ENCODE data around the gene SETD4. TPM values are rescaled to one million over a fixed set of nuclear protein-coding genes. Genes with fewer than 3 reads are reported as not detected.
A peak's percentile ranks its signal among the peaks of the same experiment; 100 is the strongest.

SETD4 gene
- total RNA-seq, 1 experiment from 2014 or later: 22.7 TPM

DNA sequence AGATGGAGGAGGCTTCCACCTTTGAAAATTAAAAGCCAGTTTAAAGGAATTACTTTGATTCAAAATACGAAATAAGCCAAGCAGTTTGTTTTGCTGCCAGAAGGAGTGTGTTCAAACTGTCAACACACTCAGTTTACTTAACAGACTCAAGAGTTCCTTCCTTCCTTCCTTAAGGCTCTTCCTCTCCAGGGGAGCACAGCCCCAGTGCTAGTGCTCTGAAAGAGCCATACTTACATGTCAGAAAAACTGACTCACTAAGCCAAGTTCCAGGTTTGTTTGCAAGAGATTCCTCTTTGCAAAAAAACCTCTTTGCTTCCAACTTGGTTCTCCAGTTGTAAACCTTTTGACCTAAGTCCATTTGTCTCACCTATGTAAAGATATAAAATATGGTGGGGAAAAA, 14.3 kb downstream of the SETD4 start:
- Histone ChIP-seq H3K9ac (ENCODE audit: low read length) (no peak overlapping the region), H3K4me3 (replicated peaks in 1 of 2; ENCODE audit: low read depth in 1 of 2, low read length in 2 of 2) (no peak overlapping the region), H2AFZ (ENCODE audit: low read depth, low read length, poor library complexity, severe bottlenecking) (no peak overlapping the region), H3K79me2 (ENCODE audit: insufficient read depth, low read length) (no peaks in the 10 kb centered on the region), H3K36me3 (ENCODE audit: control insufficient read depth in 1 of 2, insufficient read depth in 2 of 2, low read length in 2 of 2) (peaks cover 31 to 40% of the 10 kb centered on the region in 2 experiments; a peak in 3 of 4 replicates), H4K20me1 (ENCODE audit: insufficient read depth) (no peaks in the 10 kb centered on the region), H3K27me3 (ENCODE audit: insufficient read depth, low read length) (no peaks in the 10 kb centered on the region), H3K4me1 (ENCODE audit: control insufficient read depth in 1 of 2, insufficient read depth in 2 of 2, low read length in 2 of 2) (no peaks in the 10 kb centered on the region), H3K4me2 (ENCODE audit: low read length) (no peak overlapping the region), H3K27ac (ENCODE audit: low read depth, low read length) (no peak overlapping the region), H3K9me2 (ENCODE audit: insufficient read depth) (no peaks in the 10 kb centered on the region), H3K9me3 (ENCODE audit: control insufficient read depth in 1 of 2, insufficient read depth in 1 of 2, low read depth in 1 of 2, low read length in 2 of 2) (no peaks in the 10 kb centered on the region)
- intact Hi-C loops (cut with micrococcal nuclease): no loop called here
- BruUV-seq (replicated peaks): no TSS peak
- ChIA-PET RAD21 (ENCODE audit: low non-redundant PET in 1 of 2, low total read pairs in 2 of 2, uncharacterized antibody in 2 of 2, unreplicated experiment in 2 of 2) (interaction anchor here in 1 of 2 experiments (0.6 kb wide), 1 partner anchor 28 kb away, joined by 3 read pairs; no protein-coding TSS in a partner anchor), POLR2A (interaction anchor here (1.5 kb wide), 1 partner anchor 14 kb away, joined by 4 read pairs; the partner anchor contains the start of gene SETD4), CTCF (no interaction called here)
- DNase-seq (ENCODE audit: low read depth, low spot score) (no peak), ATAC-seq (no peak)
- TF ChIP-seq ZFX (IDR thresholded peaks at IDR 0.05): no peak
- no peak for TF ChIP-seq EZH2 (IDR thresholded peaks at IDR 0.05)
- no peak for TF ChIP-seq MAX (IDR thresholded peaks at IDR 0.05)
- TF ChIP-seq EGR1 (IDR thresholded peaks at IDR 0.05; ENCODE audit: low read depth): no peak

DNA sequence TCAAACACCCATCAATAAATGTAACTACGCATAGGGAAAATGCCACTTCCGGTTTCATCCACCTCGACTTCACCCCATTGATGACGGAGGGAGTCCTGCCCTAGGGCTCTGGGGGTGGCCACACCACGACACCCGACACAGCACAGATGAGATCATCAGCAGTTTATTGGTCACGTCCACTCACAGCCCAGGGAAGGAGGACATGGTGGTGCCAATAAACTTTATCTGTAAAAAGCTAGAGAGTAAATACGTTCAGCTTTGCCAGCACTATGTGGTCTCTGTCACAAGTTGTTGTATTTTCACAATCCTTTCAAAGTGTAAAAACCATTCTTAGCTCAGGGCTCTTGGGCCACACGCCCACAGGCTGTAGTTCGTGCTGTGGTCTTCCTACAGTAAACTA, 16.3 kb downstream of the SETD4 start:
- Histone ChIP-seq H3K4me3 (replicated peaks in 1 of 2; ENCODE audit: low read depth in 1 of 2, low read length in 2 of 2) (no peak overlapping the region), H3K27ac (ENCODE audit: low read depth, low read length) (no peak overlapping the region), H3K4me1 (ENCODE audit: control insufficient read depth in 1 of 2, insufficient read depth in 2 of 2, low read length in 2 of 2) (no peaks in the 10 kb centered on the region), H3K79me2 (ENCODE audit: insufficient read depth, low read length) (no peaks in the 10 kb centered on the region), H3K27me3 (ENCODE audit: insufficient read depth, low read length) (no peaks in the 10 kb centered on the region), H3K4me2 (ENCODE audit: low read length) (no peak overlapping the region), H4K20me1 (ENCODE audit: insufficient read depth) (no peaks in the 10 kb centered on the region), H3K9me2 (ENCODE audit: insufficient read depth) (no peaks in the 10 kb centered on the region), H2AFZ (ENCODE audit: low read depth, low read length, poor library complexity, severe bottlenecking) (no peak overlapping the region), H3K9ac (ENCODE audit: low read length) (no peak overlapping the region), H3K36me3 (ENCODE audit: control insufficient read depth in 1 of 2, insufficient read depth in 2 of 2, low read length in 2 of 2) (peaks cover 30 to 41% of the 10 kb centered on the region in 2 experiments; a peak in 3 of 4 replicates), H3K9me3 (ENCODE audit: control insufficient read depth in 1 of 2, insufficient read depth in 1 of 2, low read depth in 1 of 2, low read length in 2 of 2) (no peaks in the 10 kb centered on the region)
- intact Hi-C loops (cut with micrococcal nuclease): no loop called here
- no peak for ATAC-seq
- 0 out of 6 replicates have a peak, but pooled peaks of 1 of the 3 experiments have one; percentile 1 for TF ChIP-seq CTCF (IDR thresholded peaks at IDR 0.05 in 2 of 3, conservative IDR thresholded peaks at IDR 0.05 in 1 of 3; ENCODE audit: borderline replicate concordance in 1 of 3, insufficient read depth in 1 of 3, low read depth in 2 of 3, low read length in 2 of 3)
- TF ChIP-seq, protein P1, sequence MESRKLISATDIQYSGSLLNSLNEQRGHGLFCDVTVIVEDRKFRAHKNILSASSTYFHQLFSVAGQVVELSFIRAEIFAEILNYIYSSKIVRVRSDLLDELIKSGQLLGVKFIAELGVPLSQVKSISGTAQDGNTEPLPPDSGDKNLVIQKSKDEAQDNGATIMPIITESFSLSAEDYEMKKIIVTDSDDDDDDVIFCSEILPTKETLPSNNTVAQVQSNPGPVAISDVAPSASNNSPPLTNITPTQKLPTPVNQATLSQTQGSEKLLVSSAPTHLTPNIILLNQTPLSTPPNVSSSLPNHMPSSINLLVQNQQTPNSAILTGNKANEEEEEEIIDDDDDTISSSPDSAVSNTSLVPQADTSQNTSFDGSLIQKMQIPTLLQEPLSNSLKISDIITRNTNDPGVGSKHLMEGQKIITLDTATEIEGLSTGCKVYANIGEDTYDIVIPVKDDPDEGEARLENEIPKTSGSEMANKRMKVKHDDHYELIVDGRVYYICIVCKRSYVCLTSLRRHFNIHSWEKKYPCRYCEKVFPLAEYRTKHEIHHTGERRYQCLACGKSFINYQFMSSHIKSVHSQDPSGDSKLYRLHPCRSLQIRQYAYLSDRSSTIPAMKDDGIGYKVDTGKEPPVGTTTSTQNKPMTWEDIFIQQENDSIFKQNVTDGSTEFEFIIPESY (IDR thresholded peaks at IDR 0.05; ENCODE audit: extremely low read depth, insufficient replicate concordance, low read length): no peak
- ChIA-PET POLR2A (no interaction called here), CTCF (no interaction called here), RAD21 (ENCODE audit: low non-redundant PET in 1 of 2, low total read pairs in 2 of 2, uncharacterized antibody in 2 of 2, unreplicated experiment in 2 of 2) (no interaction called here)
- no TSS peak for BruUV-seq (replicated peaks)
- no peak for DNase-seq (ENCODE audit: low read depth, low spot score)
